ENCODE results near the gene CDKAL1.
"Not testable (repeated sequence)": the region's sequence is repeated elsewhere in the genome, so short reads cannot be mapped to it uniquely, and the experiment has no call there.

CDKAL1 gene

GRCh38 chr6:20509212-20509611 is 25.0 kb upstream of the CDKAL1 start:
- ATAC-seq: no peak
- TF ChIP-seq RARB (CRISPR knock-in tag; IDR thresholded peaks at IDR 0.05) (no peak), CSDC2 (CRISPR knock-in tag; IDR thresholded peaks at IDR 0.05) (no peak), ZFP3 (CRISPR knock-in tag; IDR thresholded peaks at IDR 0.05) (no peak), SNAI2 (CRISPR knock-in tag; IDR thresholded peaks at IDR 0.05) (no peak), ZFP30 (CRISPR knock-in tag; IDR thresholded peaks at IDR 0.05) (no peak), TCF4 (CRISPR knock-in tag; IDR thresholded peaks at IDR 0.05; ENCODE audit: borderline replicate concordance) (no peak), ZC3H10 (CRISPR knock-in tag; IDR thresholded peaks at IDR 0.05) (no peak), PPARA (CRISPR knock-in tag; IDR thresholded peaks at IDR 0.05; ENCODE audit: borderline replicate concordance) (no peak), ZNF70 (CRISPR knock-in tag; IDR thresholded peaks at IDR 0.05) (no peak)

DNA sequence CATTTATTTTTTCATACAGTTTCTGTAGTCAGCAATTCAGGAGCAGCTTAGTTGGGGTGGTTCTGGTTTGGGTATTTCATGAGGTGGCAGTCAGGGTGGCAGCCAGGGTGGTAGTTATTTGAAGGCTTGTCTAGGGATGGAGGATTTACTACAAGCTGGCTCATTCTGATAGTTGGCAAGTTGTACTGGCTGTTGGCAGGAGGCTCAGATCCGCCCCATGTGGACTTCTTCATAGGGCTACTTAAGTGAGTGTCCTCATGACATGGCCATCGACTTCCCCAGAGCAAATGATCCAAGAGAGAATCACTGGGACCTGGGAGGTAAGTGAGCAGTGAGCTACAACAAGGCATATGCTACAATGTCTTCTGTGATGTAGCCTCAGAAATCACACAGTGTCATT is 22.4 kb upstream of the CDKAL1 start:
- no peak for TF ChIP-seq ZNF565 (CRISPR knock-in tag; conservative IDR thresholded peaks at IDR 0.05; ENCODE audit: low read depth)
- TF ChIP-seq ZFP30 (CRISPR knock-in tag; IDR thresholded peaks at IDR 0.05): no peak
- no peak for TF ChIP-seq SNAI2 (CRISPR knock-in tag; IDR thresholded peaks at IDR 0.05)
- TF ChIP-seq ZNF70 (CRISPR knock-in tag; IDR thresholded peaks at IDR 0.05): no peak
- no peak for ATAC-seq

GRCh38 chr6:20525208-20525607 is 9.0 kb upstream of the CDKAL1 start:
- not testable (repeated sequence) for ATAC-seq

- ATAC-seq: peak; percentile 80
Observed at GRCh38 chr6:20529086-20529448, 5.2 kb upstream of the CDKAL1 start.

- TF ChIP-seq ISL1 (CRISPR knock-in tag; IDR thresholded peaks at IDR 0.05): no peak
- TF ChIP-seq ZFP30 (CRISPR knock-in tag; IDR thresholded peaks at IDR 0.05): no peak
- TF ChIP-seq ZNF70 (CRISPR knock-in tag; IDR thresholded peaks at IDR 0.05): no peak
- no peak for TF ChIP-seq CSDC2 (CRISPR knock-in tag; IDR thresholded peaks at IDR 0.05)
Observed at GRCh38 chr6:20532881-20533280, 1.4 kb upstream of the CDKAL1 start.

GRCh38 chr6:20533746-20534294 is 437 bp upstream of the CDKAL1 start:
- no peak for TF ChIP-seq RARB (CRISPR knock-in tag; IDR thresholded peaks at IDR 0.05)
- TF ChIP-seq ZNF70 (CRISPR knock-in tag; IDR thresholded peaks at IDR 0.05): no peak
- TF ChIP-seq, protein P1, sequence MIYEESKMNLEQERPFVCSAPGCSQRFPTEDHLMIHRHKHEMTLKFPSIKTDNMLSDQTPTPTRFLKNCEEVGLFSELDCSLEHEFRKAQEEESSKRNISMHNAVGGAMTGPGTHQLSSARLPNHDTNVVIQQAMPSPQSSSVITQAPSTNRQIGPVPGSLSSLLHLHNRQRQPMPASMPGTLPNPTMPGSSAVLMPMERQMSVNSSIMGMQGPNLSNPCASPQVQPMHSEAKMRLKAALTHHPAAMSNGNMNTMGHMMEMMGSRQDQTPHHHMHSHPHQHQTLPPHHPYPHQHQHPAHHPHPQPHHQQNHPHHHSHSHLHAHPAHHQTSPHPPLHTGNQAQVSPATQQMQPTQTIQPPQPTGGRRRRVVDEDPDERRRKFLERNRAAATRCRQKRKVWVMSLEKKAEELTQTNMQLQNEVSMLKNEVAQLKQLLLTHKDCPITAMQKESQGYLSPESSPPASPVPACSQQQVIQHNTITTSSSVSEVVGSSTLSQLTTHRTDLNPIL (CRISPR knock-in tag; IDR thresholded peaks at IDR 0.05; ENCODE audit: low read depth): no peak
- TF ChIP-seq ZNF8 (CRISPR knock-in tag; IDR thresholded peaks at IDR 0.05): no peak
- no peak for TF ChIP-seq ARNTL (CRISPR knock-in tag; IDR thresholded peaks at IDR 0.05; ENCODE audit: borderline replicate concordance, low read depth)
- TF ChIP-seq, protein P2, sequence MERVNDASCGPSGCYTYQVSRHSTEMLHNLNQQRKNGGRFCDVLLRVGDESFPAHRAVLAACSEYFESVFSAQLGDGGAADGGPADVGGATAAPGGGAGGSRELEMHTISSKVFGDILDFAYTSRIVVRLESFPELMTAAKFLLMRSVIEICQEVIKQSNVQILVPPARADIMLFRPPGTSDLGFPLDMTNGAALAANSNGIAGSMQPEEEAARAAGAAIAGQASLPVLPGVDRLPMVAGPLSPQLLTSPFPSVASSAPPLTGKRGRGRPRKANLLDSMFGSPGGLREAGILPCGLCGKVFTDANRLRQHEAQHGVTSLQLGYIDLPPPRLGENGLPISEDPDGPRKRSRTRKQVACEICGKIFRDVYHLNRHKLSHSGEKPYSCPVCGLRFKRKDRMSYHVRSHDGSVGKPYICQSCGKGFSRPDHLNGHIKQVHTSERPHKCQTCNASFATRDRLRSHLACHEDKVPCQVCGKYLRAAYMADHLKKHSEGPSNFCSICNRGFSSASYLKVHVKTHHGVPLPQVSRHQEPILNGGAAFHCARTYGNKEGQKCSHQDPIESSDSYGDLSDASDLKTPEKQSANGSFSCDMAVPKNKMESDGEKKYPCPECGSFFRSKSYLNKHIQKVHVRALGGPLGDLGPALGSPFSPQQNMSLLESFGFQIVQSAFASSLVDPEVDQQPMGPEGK (CRISPR knock-in tag; IDR thresholded peaks at IDR 0.05; ENCODE audit: borderline replicate concordance): no peak
- no peak for TF ChIP-seq ZFP3 (CRISPR knock-in tag; IDR thresholded peaks at IDR 0.05)
- ATAC-seq: peak; percentile 21; the same call in 2 of the 3 replicates

More at GRCh38 chr6:20532881-20533280, 1.4 kb upstream of the CDKAL1 start:
- no peak for ATAC-seq

GRCh38 chr6:20538131-20538662 is 3.9 kb downstream of the CDKAL1 start:
- no peak for ATAC-seq
- TF ChIP-seq, protein P3, sequence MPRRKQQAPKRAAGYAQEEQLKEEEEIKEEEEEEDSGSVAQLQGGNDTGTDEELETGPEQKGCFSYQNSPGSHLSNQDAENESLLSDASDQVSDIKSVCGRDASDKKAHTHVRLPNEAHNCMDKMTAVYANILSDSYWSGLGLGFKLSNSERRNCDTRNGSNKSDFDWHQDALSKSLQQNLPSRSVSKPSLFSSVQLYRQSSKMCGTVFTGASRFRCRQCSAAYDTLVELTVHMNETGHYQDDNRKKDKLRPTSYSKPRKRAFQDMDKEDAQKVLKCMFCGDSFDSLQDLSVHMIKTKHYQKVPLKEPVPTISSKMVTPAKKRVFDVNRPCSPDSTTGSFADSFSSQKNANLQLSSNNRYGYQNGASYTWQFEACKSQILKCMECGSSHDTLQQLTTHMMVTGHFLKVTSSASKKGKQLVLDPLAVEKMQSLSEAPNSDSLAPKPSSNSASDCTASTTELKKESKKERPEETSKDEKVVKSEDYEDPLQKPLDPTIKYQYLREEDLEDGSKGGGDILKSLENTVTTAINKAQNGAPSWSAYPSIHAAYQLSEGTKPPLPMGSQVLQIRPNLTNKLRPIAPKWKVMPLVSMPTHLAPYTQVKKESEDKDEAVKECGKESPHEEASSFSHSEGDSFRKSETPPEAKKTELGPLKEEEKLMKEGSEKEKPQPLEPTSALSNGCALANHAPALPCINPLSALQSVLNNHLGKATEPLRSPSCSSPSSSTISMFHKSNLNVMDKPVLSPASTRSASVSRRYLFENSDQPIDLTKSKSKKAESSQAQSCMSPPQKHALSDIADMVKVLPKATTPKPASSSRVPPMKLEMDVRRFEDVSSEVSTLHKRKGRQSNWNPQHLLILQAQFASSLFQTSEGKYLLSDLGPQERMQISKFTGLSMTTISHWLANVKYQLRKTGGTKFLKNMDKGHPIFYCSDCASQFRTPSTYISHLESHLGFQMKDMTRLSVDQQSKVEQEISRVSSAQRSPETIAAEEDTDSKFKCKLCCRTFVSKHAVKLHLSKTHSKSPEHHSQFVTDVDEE (CRISPR knock-in tag; IDR thresholded peaks at IDR 0.05): no peak
- no peak for TF ChIP-seq SNAI2 (CRISPR knock-in tag; IDR thresholded peaks at IDR 0.05)
- no peak for TF ChIP-seq TCF4 (CRISPR knock-in tag; IDR thresholded peaks at IDR 0.05; ENCODE audit: borderline replicate concordance)
- TF ChIP-seq PPARA (CRISPR knock-in tag; IDR thresholded peaks at IDR 0.05; ENCODE audit: borderline replicate concordance): no peak
- no peak for TF ChIP-seq ISL1 (CRISPR knock-in tag; IDR thresholded peaks at IDR 0.05)
- no peak for TF ChIP-seq BACH2 (CRISPR knock-in tag; IDR thresholded peaks at IDR 0.05; ENCODE audit: borderline replicate concordance)
- TF ChIP-seq ZNF70 (CRISPR knock-in tag; IDR thresholded peaks at IDR 0.05): no peak
- no peak for TF ChIP-seq ZNF8 (CRISPR knock-in tag; IDR thresholded peaks at IDR 0.05)
- no peak for TF ChIP-seq ZNF565 (CRISPR knock-in tag; conservative IDR thresholded peaks at IDR 0.05; ENCODE audit: low read depth)
- no peak for TF ChIP-seq RARB (CRISPR knock-in tag; IDR thresholded peaks at IDR 0.05)
- TF ChIP-seq ESRRG (CRISPR knock-in tag; IDR thresholded peaks at IDR 0.05): no peak
- TF ChIP-seq GLIS3 (CRISPR knock-in tag; IDR thresholded peaks at IDR 0.05): no peak
- TF ChIP-seq ZFP3 (CRISPR knock-in tag; IDR thresholded peaks at IDR 0.05): no peak
- no peak for TF ChIP-seq ZC3H10 (CRISPR knock-in tag; IDR thresholded peaks at IDR 0.05)
- TF ChIP-seq, protein P2 (CRISPR knock-in tag; IDR thresholded peaks at IDR 0.05; ENCODE audit: borderline replicate concordance): no peak
- TF ChIP-seq, protein P1 (CRISPR knock-in tag; IDR thresholded peaks at IDR 0.05; ENCODE audit: low read depth): no peak
- TF ChIP-seq OSR1 (CRISPR knock-in tag; IDR thresholded peaks at IDR 0.05): no peak
- TF ChIP-seq TOX (CRISPR knock-in tag; IDR thresholded peaks at IDR 0.05; ENCODE audit: borderline replicate concordance): no peak

All from SK-N-SH treated with all-trans-retinoic acid at 6 μM for 48 hours (cell line).